ENCODE results near the gene ZMYM4.
"Not testable (repeated sequence)": the region's sequence is repeated elsewhere in the genome, so short reads cannot be mapped to it uniquely, and the experiment has no call there.

ZMYM4 gene

GRCh38 chr1:35268282-35269200 is at the start of gene ZMYM4:
TSS of gene ZMYM4 (plus strand) at chr1:35268709. CDS start at chr1:35269047, 338 bp downstream.
- peak; percentile 73 to 89 for DNase-seq (ENCODE audit: extremely low read depth in 1 of 2, low read depth in 1 of 2)

DNA sequence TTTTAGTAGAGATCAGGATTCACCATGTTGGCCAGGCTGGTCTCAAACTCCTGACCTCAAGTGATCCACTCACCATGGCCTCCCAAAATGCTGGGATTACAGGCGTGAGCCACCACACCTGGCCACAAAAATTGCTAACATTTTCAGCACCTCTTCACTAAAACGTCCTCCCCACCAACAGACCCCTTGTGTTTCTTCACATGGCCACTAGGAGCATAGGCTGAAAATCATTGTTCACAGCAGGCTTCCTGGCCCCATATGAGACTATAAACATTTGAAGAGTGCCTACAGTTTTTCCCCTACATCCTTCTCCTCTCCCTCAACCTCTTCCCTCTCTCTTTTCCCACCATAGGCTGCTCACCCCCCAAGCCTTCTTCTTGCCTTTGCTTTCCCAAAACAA is 47.5 kb upstream of the ZMYM4 start:
- no peak for DNase-seq (ENCODE audit: extremely low read depth in 1 of 2, low read depth in 1 of 2)

DNA sequence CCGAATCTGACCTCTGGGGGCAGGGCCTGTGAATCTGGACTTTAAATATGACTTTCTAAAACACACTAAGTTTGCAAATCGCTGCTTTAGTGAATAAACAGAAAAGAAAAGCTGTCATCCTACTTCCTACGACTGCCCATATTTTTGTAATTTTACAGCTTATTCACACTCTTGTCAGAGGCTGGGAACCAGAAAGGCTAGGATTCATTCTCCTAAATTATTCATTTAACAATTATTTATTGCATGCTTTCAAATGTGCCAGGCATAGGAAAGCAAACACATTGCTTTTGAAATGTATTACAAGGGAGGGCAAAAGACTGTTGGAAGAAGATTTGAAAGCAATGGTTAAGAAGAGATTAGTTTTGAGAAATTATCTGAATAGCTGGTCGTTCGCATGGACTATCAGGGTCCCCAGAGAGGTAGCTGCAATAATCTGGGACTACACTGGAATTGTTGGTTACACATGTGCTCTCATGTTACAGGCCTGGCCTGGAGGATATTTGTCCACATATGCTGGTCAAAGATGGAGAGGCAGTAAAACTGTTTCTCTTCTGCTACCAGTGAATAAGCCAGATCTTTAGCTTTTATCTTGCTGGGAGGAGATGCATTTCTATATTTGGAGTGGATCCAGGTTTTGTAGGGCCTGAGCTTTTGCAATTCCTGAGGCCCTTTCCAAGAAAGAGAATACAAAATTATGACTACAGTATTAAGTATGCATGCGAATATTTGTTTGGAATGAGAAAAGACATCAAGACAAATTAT is 46.0 kb upstream of the ZMYM4 start:
- DNase-seq (ENCODE audit: extremely low read depth in 1 of 2, low read depth in 1 of 2) = no peak

GRCh38 chr1:35223084-35223630 is 45.4 kb upstream of the ZMYM4 start:
- DNase-seq (ENCODE audit: extremely low read depth in 1 of 2, low read depth in 1 of 2) = no peak

DNA sequence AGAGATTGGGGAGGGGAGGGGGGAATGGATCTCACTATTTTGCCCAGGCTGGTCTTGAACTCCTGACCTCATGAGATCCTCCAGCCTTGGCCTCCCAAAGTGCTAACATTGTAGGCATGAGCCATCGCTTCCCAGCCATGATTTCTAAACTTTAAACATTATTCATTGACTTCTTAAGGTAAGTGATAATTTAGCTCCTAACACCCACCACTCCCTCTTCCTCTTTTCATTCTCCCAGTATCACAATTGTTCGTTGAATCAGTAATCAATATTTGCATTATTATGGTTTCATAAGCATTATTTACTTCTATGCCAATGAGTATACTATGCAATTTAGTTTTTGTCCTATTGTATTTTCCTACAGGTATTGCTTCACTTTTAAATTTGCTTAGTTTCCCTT is 42.0 kb upstream of the ZMYM4 start:
- no peak for DNase-seq (ENCODE audit: extremely low read depth in 1 of 2, low read depth in 1 of 2)

GRCh38 chr1:35229587-35230360 is 38.7 kb upstream of the ZMYM4 start:
- DNase-seq (ENCODE audit: extremely low read depth in 1 of 2, low read depth in 1 of 2) = no peak

GRCh38 chr1:35231287-35231686 is 37.2 kb upstream of the ZMYM4 start:
- DNase-seq (ENCODE audit: extremely low read depth in 1 of 2, low read depth in 1 of 2) = no peak

DNA sequence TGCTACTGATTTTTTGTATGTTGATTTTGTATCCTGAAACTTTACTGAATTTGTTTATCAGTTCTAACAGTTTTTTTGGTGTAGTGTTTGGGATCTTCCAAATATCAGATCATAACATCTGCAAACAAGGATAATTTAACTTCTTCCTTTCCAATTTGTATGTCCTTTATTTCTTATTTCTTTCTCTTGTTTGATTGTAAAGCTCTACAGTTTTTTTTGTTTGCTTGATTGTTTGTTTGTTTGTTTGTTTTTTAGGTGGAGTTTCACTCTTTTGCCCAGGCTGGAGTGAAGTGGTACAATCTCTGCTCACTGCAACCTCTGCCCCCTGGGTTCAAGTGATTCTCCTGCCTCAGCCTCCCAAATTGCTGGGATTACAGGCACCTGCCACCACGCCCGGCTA is 31.7 kb upstream of the ZMYM4 start:
- DNase-seq (ENCODE audit: extremely low read depth in 1 of 2, low read depth in 1 of 2) = not testable (repeated sequence)

- DNase-seq (ENCODE audit: extremely low read depth in 1 of 2, low read depth in 1 of 2) = no peak
Measured at GRCh38 chr1:35243691-35244090, 24.8 kb upstream of the ZMYM4 start.

DNA sequence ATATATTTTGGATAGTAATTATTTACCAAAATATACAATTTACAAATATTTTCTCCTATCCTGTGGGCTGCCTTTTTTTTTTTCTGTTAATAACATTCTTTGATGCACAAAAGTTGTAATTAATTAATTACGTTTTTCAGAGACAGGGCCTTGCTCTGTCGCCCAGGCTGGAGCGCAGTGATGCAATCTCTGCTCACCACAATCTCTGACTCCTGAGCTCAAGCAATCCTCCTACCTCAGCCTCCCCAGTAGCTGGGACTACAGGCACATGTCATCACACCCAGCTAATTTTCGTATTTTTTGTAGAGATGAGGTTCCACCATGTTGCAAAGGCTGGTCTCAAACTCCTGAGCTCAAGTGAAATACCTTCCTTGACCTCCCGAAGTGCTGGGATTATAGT is 21.3 kb upstream of the ZMYM4 start:
- no peak for DNase-seq (ENCODE audit: extremely low read depth in 1 of 2, low read depth in 1 of 2)

- no peak for DNase-seq (ENCODE audit: extremely low read depth in 1 of 2, low read depth in 1 of 2)
Measured at GRCh38 chr1:35253941-35254340, 14.6 kb upstream of the ZMYM4 start.

DNA sequence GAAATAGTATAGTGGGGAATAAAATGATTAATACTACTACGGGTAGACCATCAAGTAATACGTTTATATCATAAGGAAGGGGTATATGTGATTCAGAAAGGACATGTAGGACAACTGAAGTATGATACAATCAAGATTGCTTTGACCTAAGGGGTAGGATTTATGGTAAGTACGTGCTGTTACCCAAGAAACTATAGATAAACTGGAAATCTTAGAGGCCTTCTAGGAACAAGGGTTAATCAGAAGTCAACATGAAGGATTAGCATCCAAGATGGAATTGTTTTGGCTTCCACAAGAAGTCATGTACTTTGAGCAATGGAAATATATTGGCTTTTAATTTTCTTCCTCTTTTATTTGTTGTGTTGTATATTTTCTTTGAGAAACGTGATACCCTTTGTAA is 13.2 kb upstream of the ZMYM4 start:
- no peak for DNase-seq (ENCODE audit: extremely low read depth in 1 of 2, low read depth in 1 of 2)

- no peak for DNase-seq (ENCODE audit: extremely low read depth in 1 of 2, low read depth in 1 of 2)
Measured at GRCh38 chr1:35259561-35259960, 8.9 kb upstream of the ZMYM4 start.

DNA sequence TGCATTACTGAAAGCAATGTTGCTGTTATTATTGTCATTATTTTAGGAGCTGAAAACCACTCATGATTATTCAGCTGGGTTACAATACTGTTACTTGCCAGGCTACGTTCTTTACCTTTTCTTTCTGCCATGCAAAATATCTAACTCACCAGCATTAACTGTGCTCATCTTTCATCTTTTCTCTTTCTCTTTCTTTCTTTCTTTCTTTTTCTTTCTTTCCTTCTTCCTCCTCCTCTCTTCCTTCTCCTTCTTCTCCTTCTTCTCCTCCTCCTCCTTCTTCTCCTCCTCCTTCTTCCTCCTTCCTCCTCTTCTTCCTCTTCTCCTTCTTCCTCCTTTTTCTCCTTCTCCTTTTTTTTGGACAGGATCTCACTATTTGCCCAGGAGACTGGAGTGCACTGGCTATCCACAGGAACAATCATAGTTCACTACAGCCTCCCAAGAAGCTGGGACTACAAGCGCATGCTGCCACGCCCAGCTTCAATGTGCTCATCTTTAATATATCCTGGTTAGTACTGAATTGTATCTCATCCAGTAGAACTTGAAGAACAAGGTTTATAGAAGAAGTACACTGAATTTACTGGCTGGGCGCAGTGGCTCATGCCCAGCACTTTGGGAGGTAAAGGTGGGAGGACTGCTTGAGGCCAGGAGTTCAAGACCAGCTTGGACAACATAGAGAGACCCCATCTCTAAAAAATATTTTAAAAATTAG is 6.9 kb upstream of the ZMYM4 start:
- DNase-seq (ENCODE audit: extremely low read depth in 1 of 2, low read depth in 1 of 2) = no peak

GRCh38 chr1:35264035-35264434 is 4.5 kb upstream of the ZMYM4 start:
- DNase-seq (ENCODE audit: extremely low read depth in 1 of 2, low read depth in 1 of 2) = no peak

- no peak for DNase-seq (ENCODE audit: extremely low read depth in 1 of 2, low read depth in 1 of 2)
Measured at GRCh38 chr1:35264871-35265270, 3.6 kb upstream of the ZMYM4 start.

DNA sequence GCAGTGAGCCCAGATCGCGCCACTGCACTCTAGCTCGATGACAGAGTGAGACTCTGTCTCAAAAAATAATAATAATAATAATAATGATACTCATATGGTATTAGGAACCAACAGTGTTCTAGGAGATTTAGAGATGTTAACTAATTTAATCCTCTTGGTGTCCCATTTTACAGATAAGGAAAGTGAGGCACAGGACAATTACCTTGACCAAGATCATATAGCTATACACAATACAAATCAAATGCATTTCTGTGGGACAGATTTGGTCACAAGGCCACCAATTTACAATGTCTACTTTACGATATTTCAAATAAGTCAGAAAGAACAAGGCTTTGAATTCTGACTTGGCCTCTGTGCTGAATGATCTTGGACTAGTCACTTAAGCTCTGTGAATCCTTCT is 2.2 kb upstream of the ZMYM4 start:
- DNase-seq (ENCODE audit: extremely low read depth in 1 of 2, low read depth in 1 of 2) = no peak

- no peak for DNase-seq (ENCODE audit: extremely low read depth in 1 of 2, low read depth in 1 of 2)
Measured at GRCh38 chr1:35269201-35269988, 886 bp downstream of the ZMYM4 start.

DNA sequence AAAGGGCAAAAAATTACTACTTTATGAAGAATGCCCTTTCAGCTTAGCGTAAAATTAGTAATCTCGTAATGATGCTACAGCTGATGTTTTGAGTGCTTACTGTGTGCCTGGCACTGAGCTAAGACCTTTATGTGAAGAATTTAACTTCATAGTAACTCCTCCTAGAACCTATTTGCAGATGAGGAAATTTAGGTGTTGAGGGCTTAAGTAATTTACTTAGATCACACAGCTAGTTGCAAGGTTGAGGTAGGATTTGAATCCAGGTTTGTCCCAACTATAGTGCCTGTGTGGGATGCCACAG is 1.4 kb downstream of the ZMYM4 start:
- no peak for DNase-seq (ENCODE audit: extremely low read depth in 1 of 2, low read depth in 1 of 2)

DNA sequence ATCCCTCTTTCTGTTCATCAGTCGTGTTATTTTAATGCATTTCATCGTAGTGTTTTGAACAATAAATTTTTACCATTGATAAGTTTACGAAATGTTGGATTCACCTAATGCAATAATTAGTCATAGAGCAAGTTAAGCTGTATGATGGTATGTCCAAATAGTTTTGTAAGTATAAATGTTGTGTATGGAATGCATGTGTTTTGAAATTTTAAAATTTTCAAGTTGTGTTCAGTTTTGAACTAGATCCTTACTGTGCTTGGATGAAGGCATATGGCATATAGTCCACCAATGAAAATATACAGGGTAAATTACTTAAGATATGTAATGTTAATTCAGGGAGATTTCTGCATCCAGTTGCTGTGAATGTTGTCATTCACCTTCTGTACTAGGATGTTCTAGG is 2.3 kb downstream of the ZMYM4 start:
- DNase-seq (ENCODE audit: extremely low read depth in 1 of 2, low read depth in 1 of 2) = no peak
